ENCODE results near the gene RERE.

- TF ChIP-seq POLR2A (IDR thresholded peaks at IDR 0.05; ENCODE audit: borderline replicate concordance, extremely low read depth, insufficient read depth, insufficient read length) (no peak), EZH2 (IDR thresholded peaks at IDR 0.05) (no peak), TCF7L2 (IDR thresholded peaks at IDR 0.05; ENCODE audit: borderline replicate concordance, extremely low read depth, insufficient read depth, insufficient read length) (no peak), REST (IDR thresholded peaks at IDR 0.05; ENCODE audit: low read depth) (no peak), ZNF274 (IDR thresholded peaks at IDR 0.05; ENCODE audit: low read depth, low read length) (no peak), YY1 (IDR thresholded peaks at IDR 0.05; ENCODE audit: extremely low read depth, insufficient replicate concordance, low read depth, low read length) (no peak), SP1 (IDR thresholded peaks at IDR 0.05; ENCODE audit: low read depth) (no peak), POLR2AphosphoS5 (IDR thresholded peaks at IDR 0.05; ENCODE audit: low read depth, low read length) (no peak)
- TF ChIP-seq, protein P1, sequence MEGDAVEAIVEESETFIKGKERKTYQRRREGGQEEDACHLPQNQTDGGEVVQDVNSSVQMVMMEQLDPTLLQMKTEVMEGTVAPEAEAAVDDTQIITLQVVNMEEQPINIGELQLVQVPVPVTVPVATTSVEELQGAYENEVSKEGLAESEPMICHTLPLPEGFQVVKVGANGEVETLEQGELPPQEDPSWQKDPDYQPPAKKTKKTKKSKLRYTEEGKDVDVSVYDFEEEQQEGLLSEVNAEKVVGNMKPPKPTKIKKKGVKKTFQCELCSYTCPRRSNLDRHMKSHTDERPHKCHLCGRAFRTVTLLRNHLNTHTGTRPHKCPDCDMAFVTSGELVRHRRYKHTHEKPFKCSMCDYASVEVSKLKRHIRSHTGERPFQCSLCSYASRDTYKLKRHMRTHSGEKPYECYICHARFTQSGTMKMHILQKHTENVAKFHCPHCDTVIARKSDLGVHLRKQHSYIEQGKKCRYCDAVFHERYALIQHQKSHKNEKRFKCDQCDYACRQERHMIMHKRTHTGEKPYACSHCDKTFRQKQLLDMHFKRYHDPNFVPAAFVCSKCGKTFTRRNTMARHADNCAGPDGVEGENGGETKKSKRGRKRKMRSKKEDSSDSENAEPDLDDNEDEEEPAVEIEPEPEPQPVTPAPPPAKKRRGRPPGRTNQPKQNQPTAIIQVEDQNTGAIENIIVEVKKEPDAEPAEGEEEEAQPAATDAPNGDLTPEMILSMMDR (IDR thresholded peaks at IDR 0.05 in 2 of 3, conservative IDR thresholded peaks at IDR 0.05 in 1 of 3; ENCODE audit: borderline replicate concordance in 1 of 3, insufficient read depth in 1 of 3, low read depth in 2 of 3, low read length in 2 of 3): no peak
Measured at GRCh38 chr1:8516793-8517556, 300.5 kb downstream of the RERE start.
